Karpas-422 (cell line): ENCODE results near the gene JARID2. TPM values are rescaled to one million over a fixed set of nuclear protein-coding genes. Genes with fewer than 3 reads are reported as not detected.
"Not testable (repeated sequence)": the region's sequence is repeated elsewhere in the genome, so short reads cannot be mapped to it uniquely, and the experiment has no call there.

Source experiments
- DNase-seq: peaks from one replicate; pipeline ENCODE4 v3.0.0-alpha.2; 2015
- H2AFZ ChIP-seq: fragments of 200-600 bp; sonication (generic); 2 replicates; pipeline ENCODE4 v1.6.1; 2014; ENCODE audit warnings: antibody characterized with exemption, low read length, mixed read lengths
- H3K27ac ChIP-seq: fragments of 200-600 bp; sonication (generic); 2 replicates; pipeline ENCODE4 v1.5.1; 2014; ENCODE audit warnings: mild to moderate bottlenecking, low read length, moderate library complexity
- H3K27me3 ChIP-seq: fragments of 200-600 bp; sonication (generic); 2 replicates; pipeline ENCODE4 v1.6.1; 2014; ENCODE audit warnings: low read length, mixed read lengths
- H3K36me3 ChIP-seq: fragments of 200-600 bp; sonication (generic); 2 replicates; pipeline ENCODE4 v1.6.1; 2014; ENCODE audit warnings: low read length, mixed read lengths; ENCODE audit not compliant: insufficient read depth
- H3K4me1 ChIP-seq: fragments of 200-600 bp; sonication (generic); 2 replicates; pipeline ENCODE4 v1.6.1; 2014; ENCODE audit warnings: mild to moderate bottlenecking, low read length, mixed read lengths
- H3K4me2 ChIP-seq: fragments of 200-600 bp; sonication (generic); 2 replicates; pipeline ENCODE4 v1.6.1; 2014; ENCODE audit warnings: low read length, low read depth, mild to moderate bottlenecking; ENCODE audit not compliant: poor library complexity, severe bottlenecking
- H3K4me3 ChIP-seq: fragments of 200-600 bp; sonication (generic); 2 replicates; pipeline ENCODE4 v1.5.1; 2014; ENCODE audit warnings: mild to moderate bottlenecking, antibody characterized with exemption, low read length, mixed read lengths
- H3K79me2 ChIP-seq: fragments of 200-600 bp; sonication (generic); 2 replicates; pipeline ENCODE4 v1.6.1; 2014; ENCODE audit warnings: mild to moderate bottlenecking, low read length, mixed read lengths
- H3K9ac ChIP-seq: fragments of 200-600 bp; sonication (generic); 2 replicates; pipeline ENCODE4 v1.6.0; 2014; ENCODE audit warnings: low read length
- H3K9me2 ChIP-seq: fragments of 200-600 bp; sonication (generic), shearing (Covaris generic); replicated peaks from 2 replicates; pipeline ENCODE4 v1.6.0; 2014; ENCODE audit warnings: mild to moderate bottlenecking, low read length, moderate library complexity; ENCODE audit not compliant: insufficient read depth
- H3K9me3 ChIP-seq: fragments of 300-700, 200-600 bp; sonication (generic); 2 replicates; pipeline ENCODE4 v1.6.1; 2014; ENCODE audit warnings: low read length, mixed read lengths
- H4K20me1 ChIP-seq: fragments of 200-600 bp; sonication (generic); 2 replicates; pipeline ENCODE4 v1.6.1; 2014; ENCODE audit warnings: mild to moderate bottlenecking, antibody characterized with exemption, low read length, low read depth; ENCODE audit not compliant: insufficient read depth
- total RNA-seq: library from RNA; depleted of rRNA; stranded (reverse); fragments of >200 nt; shearing (Covaris generic); gene quantifications from 2 replicates; pipeline ENCODE4 v1.2.3, GENCODE V29; 2014; ENCODE audit warnings: low replicate concordance

Gene JARID2
- total RNA-seq, 1 experiment from 2014 or later, result 2.8 TPM

DNA sequence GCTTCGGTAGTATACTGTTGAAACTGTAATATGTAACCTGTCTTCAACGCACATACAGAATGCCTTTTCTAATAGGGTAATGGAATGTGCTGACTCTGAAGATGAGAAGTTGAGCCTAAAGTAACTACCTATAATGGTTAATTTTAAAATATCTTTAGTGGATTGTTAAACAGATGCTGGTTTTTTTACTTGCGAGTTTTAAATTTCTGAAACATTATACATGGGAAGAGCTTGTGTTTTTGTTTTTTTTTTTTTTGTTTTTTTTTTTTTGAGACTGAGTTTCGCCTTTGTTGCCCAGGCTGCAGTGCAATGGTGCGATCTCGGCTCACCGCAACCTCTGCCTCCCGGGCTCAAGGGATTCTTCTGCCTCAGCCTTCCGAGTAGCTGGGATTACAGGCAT is 166.9 kb downstream of the JARID2 start:
- no peak for DNase-seq
- no peaks in the 10 kb centered on the region for H3K9me2 ChIP-seq
- H2AFZ ChIP-seq, result no peak overlapping the region
- no peak overlapping the region for H3K9ac ChIP-seq
- H3K4me1 ChIP-seq, result no peaks in the 10 kb centered on the region
- H3K4me3 ChIP-seq, result no peak overlapping the region
- H3K4me2 ChIP-seq, result no peak overlapping the region
- no peak overlapping the region for H3K27ac ChIP-seq
- H3K9me3 ChIP-seq, result no peaks in the 10 kb centered on the region; the same call in 1 of the 2 replicates
- peaks cover 36% of the 10 kb centered on the region for H4K20me1 ChIP-seq
- H3K36me3 ChIP-seq, result no peaks in the 10 kb centered on the region
- no peaks in the 10 kb centered on the region for H3K27me3 ChIP-seq
- H3K79me2 ChIP-seq, result no peaks in the 10 kb centered on the region

DNA sequence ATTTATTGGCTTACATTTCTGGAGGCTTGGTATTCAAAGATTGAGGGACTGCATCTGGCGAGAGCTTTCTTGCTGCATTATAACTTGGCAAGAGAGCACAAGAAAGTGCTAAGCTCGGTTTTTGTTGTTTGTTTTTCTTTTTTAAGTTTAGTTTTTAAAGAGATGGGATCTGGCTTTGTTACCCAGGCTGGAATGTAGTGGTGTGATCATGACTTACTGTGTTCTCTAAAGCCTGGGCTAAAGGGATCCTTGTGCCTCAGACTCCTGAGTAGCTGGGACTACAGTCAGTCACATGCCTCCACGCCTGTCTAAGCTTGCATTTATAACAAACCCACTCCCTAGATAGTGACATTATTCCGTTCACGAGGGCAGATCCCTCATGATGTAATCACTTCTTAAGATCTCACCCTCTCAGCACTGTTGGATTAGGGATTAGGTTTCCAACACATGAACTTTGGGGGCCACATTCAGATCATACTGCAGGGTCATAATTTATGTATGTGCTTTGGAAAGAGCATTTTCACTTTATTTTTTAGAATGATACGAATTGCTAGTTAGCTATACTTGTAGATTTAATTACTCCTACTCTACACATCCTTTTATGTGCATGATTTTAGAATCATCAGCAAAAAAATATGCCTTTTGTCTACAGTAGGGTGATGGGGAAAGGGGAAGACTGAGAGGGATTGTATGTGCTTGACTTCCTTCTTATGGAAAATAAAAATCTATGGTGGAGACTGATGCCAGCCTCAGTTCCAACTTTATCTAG is 167.8 kb downstream of the JARID2 start:
- DNase-seq, result no peak
- Histone ChIP-seq H3K36me3 (no peaks in the 10 kb centered on the region), H4K20me1 (peaks cover 30% of the 10 kb centered on the region), H3K4me1 (no peaks in the 10 kb centered on the region), H3K79me2 (no peaks in the 10 kb centered on the region), H3K27me3 (no peaks in the 10 kb centered on the region), H3K4me2 (no peak overlapping the region), H3K27ac (no peak overlapping the region), H3K9me3 (peaks cover 2% of the 10 kb centered on the region), H2AFZ (no peak overlapping the region), H3K9ac (no peak overlapping the region), H3K4me3 (no peak overlapping the region), H3K9me2 (no peaks in the 10 kb centered on the region)

DNA sequence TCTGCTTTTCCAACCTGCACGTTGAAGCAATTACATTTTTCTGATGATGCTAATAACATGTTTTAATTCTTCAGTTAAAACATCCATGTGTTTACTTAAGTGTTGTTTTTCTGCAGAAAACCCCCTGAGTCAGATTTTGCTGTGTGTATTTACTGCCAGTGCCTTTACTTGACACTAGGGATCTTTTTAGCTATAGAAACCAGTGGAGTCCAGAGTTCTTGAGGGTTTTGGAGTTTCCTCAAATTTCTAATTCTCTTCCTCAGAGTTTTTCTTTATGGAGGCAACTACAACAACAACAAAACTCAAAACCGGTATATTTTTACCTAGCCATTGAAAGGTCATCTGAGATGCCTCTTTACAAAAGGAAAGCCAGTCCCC is 168.4 kb downstream of the JARID2 start:
- H3K9ac ChIP-seq, result no peak overlapping the region
- H3K27ac ChIP-seq, result no peak overlapping the region
- no peak for DNase-seq
- H2AFZ ChIP-seq, result no peak overlapping the region
- H4K20me1 ChIP-seq, result peaks cover 24% of the 10 kb centered on the region
- no peaks in the 10 kb centered on the region for H3K36me3 ChIP-seq
- H3K4me2 ChIP-seq, result no peak overlapping the region
- no peak overlapping the region for H3K4me3 ChIP-seq
- no peaks in the 10 kb centered on the region for H3K79me2 ChIP-seq
- H3K27me3 ChIP-seq, result no peaks in the 10 kb centered on the region
- peaks cover 7% of the 10 kb centered on the region for H3K9me3 ChIP-seq
- no peaks in the 10 kb centered on the region for H3K4me1 ChIP-seq
- H3K9me2 ChIP-seq, result no peaks in the 10 kb centered on the region

DNA sequence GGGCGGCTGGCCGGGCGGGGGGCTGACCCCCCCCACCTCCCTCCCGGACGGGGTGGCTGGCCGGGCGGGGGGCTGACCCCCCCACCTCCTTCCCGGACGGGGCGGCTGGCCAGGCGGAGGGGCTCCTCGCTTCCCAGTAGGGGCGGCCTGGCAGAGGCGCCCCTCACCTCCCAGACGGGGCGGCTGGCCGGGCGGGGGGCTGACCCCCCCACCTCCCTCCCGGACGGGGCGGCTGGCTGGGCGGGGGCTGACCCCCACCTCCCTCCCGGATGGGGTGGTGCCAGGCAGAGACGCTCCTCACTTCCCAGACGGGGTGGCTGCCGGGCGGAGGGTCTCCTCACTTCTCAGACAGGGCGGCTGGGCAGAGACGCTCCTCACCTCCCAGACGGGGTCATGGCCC is 169.8 kb downstream of the JARID2 start:
- DNase-seq, H3K4me3 ChIP-seq, H3K9me2 ChIP-seq, H3K27me3 ChIP-seq, H3K36me3 ChIP-seq, H3K27ac ChIP-seq, H3K79me2 ChIP-seq, H3K9ac ChIP-seq, H2AFZ ChIP-seq, H3K4me1 ChIP-seq, H3K4me2 ChIP-seq: not testable (repeated sequence)
- Histone ChIP-seq H3K9me3 (peaks cover 13% of the 10 kb centered on the region), H4K20me1 (peaks cover 13% of the 10 kb centered on the region)

DNA sequence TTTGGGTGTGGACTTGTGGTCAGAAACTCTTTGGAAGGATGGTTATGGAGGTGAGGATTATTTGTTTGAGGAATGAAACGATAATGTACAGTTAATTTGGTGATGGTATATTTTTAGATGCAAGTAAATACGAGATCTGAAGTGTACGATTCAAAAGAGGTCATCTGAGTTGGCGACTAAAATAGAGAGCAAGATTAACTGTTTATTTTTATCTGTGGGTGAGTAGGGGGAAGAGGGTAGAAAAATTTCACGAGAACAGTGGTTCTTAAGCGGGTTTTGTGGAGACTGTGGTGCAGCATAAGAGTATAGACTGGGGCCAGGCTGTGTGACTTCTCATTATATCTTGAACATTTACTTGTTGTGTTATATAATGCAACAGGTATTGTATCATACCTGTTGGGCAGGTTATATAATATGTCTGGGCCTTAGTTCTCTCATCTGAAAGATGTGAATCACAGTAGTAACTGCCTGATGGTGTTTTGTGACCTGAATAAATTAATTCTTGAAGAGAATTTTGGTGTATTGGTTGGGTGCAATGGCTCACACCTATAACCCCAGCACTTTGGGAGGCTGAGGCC is 171.2 kb downstream of the JARID2 start:
- Histone ChIP-seq H3K27me3 (no peaks in the 10 kb centered on the region), H3K4me2 (no peak overlapping the region), H4K20me1 (0 out of 2 replicates have a peak, but pooled peaks cover 2% of the 10 kb centered on the region), H3K4me3 (no peak overlapping the region), H3K4me1 (no peaks in the 10 kb centered on the region), H3K27ac (no peak overlapping the region), H3K9me2 (no peaks in the 10 kb centered on the region), H3K9me3 (peaks cover 13% of the 10 kb centered on the region), H3K79me2 (no peaks in the 10 kb centered on the region), H3K36me3 (no peaks in the 10 kb centered on the region), H2AFZ (no peak overlapping the region), H3K9ac (no peak overlapping the region)
- no peak for DNase-seq

DNA sequence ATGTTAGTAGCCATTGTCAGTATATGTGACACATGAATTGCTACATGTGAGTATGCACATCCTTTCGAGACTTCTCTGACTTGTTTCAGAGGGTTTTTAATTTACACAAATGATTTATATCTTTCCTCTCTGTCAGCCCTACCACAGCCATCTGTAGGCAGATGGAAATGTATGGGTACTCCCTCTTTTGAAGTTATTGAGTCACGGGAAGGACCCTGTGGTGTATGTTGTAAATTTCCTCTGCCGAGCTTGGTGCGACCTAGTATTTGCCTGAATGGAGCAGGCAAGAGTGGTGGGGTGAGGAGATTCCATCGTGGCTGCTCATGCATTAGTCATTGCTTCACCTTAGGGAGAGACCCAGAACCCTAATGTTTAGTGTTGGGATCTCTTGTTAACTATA is 171.9 kb downstream of the JARID2 start:
- H3K27ac ChIP-seq, result no peak overlapping the region
- no peak overlapping the region for H3K4me2 ChIP-seq
- H3K27me3 ChIP-seq, result no peaks in the 10 kb centered on the region
- DNase-seq, result no peak
- H4K20me1 ChIP-seq, result 0 out of 2 replicates have a peak, but pooled peaks cover 4% of the 10 kb centered on the region
- no peak overlapping the region for H3K9ac ChIP-seq
- H3K79me2 ChIP-seq, result no peaks in the 10 kb centered on the region
- no peak overlapping the region for H3K4me3 ChIP-seq
- peaks cover 13% of the 10 kb centered on the region for H3K9me3 ChIP-seq
- H3K36me3 ChIP-seq, result no peaks in the 10 kb centered on the region
- no peak overlapping the region for H2AFZ ChIP-seq
- no peaks in the 10 kb centered on the region for H3K4me1 ChIP-seq
- no peaks in the 10 kb centered on the region for H3K9me2 ChIP-seq

DNA sequence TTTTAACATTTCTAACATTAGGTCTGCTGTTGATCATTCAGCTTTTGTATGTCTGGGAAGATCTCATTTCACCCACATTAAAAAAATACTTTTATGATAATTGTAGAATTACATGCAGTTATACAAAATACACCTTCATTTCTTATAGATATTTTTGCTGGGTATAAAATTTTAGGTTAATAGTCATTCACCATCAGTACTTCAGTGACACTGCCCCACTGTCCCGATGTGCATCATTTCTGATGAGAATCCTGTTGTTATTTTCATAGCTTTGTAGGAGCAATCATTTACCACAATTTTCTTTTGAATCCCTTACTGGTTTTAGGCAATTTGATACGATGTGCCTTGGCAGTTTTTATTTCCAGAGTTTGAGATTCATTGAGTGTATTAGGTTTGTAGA is 173.6 kb downstream of the JARID2 start:
- no peak overlapping the region for H3K4me3 ChIP-seq
- H3K27me3 ChIP-seq, result no peaks in the 10 kb centered on the region
- peaks cover 13% of the 10 kb centered on the region for H3K9me3 ChIP-seq
- 0 out of 2 replicates have a peak, but pooled peaks cover 14% of the 10 kb centered on the region for H4K20me1 ChIP-seq
- H2AFZ ChIP-seq, result no peak overlapping the region
- no peaks in the 10 kb centered on the region for H3K36me3 ChIP-seq
- DNase-seq, result no peak
- H3K27ac ChIP-seq, result no peak overlapping the region
- no peak overlapping the region for H3K9ac ChIP-seq
- no peaks in the 10 kb centered on the region for H3K79me2 ChIP-seq
- no peak overlapping the region for H3K4me2 ChIP-seq
- H3K9me2 ChIP-seq, result no peaks in the 10 kb centered on the region
- H3K4me1 ChIP-seq, result no peaks in the 10 kb centered on the region

DNA sequence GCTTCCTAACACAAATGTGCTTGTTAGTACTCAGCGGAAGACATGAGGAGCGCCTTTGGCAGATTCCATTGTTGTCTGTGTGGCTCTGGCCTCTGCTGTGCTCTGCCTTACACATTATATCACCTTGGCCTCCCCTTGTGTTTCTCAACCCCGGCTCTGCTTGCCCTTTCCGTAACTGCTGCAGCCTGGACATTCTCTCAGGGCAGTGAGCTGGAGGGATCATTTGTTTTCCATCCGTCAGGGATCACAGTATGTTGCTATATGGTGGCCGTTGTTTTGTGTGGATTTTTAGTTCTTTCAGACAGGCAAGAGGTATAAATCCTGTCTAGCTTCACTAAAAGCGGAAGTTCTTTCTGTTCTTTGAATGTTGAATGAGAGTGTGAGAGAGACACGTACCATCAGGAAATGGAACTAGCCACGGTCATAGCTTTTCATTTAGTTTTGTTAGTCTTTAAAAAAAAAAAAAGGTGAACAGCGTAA is 175.1 kb downstream of the JARID2 start:
- Histone ChIP-seq H3K4me3 (no peak overlapping the region), H2AFZ (no peak overlapping the region)

More for the DNA sequence above, 175.1 kb downstream of the JARID2 start:
- H3K9me3 ChIP-seq, result peaks cover 13% of the 10 kb centered on the region
- no peaks in the 10 kb centered on the region for H3K9me2 ChIP-seq
- H3K27ac ChIP-seq, result no peak overlapping the region
- H3K27me3 ChIP-seq, result no peaks in the 10 kb centered on the region
- no peaks in the 10 kb centered on the region for H3K36me3 ChIP-seq
- no peaks in the 10 kb centered on the region for H3K79me2 ChIP-seq
- peaks cover 14% of the 10 kb centered on the region; the same call in 1 of the 2 replicates for H4K20me1 ChIP-seq
- DNase-seq, result no peak
- no peak overlapping the region for H3K4me2 ChIP-seq
- no peak overlapping the region for H3K9ac ChIP-seq
- H3K4me1 ChIP-seq, result no peaks in the 10 kb centered on the region
